GM12873 (cell line): Measurements from ENCODE around the gene HMX3.

Experiments
- TF ChIP-seq, protein P1 (sequence below): IDR thresholded peaks from 2 replicates; pipeline ENCODE4 v1.5.1; 2012; ENCODE audit warnings: low read depth, mild to moderate bottlenecking, moderate library complexity, low read length, control low read depth; ENCODE audit not compliant: insufficient read depth; ENCODE audit errors: missing control alignments

The HMX3 gene

DNA sequence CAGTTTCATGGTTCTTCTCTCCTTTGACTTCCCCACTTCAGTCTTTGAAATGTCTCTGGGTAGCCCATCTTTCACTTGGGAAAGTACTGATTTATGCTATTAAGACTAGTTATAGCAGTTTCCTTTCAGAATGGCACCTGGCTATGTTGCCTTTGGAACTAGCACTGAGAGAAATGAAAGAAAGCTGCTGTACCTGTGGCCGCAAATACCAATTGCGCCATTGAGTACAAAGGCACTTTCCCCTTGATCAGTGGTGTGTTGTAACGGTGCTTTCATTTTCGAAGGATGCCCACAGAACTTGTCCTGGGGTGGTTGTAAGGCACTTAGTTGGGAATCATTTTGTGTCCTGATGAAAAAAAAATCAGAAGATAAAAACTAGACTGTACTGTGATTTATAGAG lies 35.2 kb downstream of the HMX3 start:
- TF ChIP-seq, protein P1, sequence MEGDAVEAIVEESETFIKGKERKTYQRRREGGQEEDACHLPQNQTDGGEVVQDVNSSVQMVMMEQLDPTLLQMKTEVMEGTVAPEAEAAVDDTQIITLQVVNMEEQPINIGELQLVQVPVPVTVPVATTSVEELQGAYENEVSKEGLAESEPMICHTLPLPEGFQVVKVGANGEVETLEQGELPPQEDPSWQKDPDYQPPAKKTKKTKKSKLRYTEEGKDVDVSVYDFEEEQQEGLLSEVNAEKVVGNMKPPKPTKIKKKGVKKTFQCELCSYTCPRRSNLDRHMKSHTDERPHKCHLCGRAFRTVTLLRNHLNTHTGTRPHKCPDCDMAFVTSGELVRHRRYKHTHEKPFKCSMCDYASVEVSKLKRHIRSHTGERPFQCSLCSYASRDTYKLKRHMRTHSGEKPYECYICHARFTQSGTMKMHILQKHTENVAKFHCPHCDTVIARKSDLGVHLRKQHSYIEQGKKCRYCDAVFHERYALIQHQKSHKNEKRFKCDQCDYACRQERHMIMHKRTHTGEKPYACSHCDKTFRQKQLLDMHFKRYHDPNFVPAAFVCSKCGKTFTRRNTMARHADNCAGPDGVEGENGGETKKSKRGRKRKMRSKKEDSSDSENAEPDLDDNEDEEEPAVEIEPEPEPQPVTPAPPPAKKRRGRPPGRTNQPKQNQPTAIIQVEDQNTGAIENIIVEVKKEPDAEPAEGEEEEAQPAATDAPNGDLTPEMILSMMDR, result no peak

DNA sequence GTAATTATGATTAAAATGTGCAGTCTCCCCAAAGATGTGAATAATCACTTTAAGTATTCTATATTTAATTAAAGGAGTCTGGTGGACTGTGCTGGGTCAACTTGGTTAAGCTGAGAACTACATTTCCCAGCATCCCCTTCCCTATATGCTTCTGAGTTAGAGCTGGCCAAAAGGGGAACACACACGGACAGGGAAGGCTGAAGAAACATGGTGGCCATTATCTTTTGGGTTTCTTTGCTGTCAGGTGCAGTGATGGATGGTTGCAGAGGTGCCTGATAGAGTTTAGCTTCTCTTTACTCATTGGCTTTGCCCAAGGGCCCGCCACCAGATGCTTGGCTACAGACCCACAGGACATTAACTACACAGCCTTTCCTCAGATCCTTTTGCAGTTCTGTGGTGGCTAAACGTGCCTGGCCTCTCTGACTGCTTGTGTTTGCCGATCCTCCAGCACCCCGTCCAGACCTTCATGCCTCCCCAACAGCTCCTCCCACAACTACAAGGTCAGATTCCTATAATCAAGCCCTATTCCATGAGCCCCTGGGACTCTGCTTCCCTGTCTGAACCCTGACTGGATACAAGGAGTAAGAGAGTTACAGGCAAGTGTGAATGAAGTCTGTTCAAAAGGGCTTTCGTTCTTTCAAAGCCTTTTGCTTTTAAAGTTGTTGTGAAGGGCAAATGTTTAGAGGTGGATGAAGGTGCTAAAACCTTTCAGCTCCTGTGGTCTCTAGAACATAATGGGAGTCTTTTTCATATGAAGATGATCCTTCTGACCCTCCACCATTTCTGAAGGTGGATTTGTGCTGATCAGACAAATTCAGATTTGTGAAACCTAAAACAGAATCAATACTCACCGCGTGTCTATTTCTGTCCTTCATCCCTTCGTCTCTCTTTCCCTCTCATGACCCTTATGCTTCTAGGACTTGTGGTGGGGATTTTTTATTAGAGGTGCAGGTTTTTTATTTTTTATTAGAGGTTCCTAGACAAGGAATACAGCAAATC lies 39.9 kb downstream of the HMX3 start:
- TF ChIP-seq, protein P1, result no peak

DNA sequence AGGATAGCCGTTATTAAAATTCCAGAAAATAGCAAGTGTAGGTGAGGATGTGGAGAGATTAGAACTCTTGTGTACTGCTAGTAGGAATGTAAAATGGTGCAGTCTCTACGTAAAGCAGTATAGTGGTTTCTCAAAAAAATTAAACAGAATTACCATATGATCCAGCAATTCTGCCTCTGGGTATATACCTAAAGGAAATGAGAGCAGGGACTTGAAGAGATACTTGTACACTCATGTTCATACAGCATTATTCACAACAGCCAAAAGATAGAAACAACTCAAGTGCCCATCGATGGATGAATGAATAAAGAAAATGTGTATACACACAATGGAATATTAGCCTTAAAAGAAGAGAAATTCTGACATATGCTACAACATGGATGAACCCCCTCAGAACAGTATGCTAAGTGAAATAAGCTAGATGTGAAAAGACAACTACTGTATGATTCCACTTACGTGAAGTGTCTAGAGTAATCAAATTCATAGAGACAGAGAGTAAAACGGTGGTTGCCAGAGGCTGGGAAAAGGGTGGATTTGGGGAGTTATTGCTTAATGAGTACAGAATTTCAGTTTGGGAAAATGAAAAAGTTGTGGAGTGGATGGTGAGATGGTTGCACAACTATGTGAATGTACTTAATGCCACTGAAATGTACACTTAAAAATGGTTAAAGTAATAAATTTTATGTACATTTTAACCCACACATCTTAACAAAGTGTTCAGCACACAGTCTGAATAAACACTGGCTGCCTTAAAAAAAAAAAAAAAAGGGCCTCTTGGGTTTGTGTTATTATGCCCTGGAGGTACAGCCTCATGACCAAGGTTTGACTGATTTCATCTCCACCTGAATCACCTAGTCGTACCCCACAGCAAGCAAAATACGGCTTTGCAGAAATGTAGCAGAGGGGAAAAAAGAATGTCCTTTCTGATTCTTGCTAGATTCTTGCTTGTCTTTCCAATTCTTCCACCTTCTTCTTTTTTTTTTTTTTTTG lies 44.6 kb downstream of the HMX3 start:
- TF ChIP-seq, protein P1, result no peak

DNA sequence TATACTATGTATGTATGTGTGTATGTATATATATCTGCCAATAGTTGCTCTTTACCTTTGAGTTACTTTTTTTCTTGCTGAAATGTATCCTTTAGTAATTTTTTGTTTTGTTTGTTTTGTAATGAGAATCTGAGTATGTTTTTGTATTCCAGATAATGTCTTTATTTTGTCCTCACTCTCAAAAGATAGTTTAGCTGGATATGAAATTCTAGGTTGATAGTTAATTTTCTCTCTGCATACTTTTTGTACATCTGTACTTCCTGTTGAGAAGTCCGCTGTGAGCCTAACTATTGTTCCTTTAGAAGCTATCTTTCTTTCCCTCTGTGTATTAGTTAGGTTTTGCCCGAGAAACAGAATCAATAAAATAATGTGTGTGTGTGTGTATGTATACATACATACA lies 48.0 kb downstream of the HMX3 start:
- TF ChIP-seq, protein P1, result no peak

DNA sequence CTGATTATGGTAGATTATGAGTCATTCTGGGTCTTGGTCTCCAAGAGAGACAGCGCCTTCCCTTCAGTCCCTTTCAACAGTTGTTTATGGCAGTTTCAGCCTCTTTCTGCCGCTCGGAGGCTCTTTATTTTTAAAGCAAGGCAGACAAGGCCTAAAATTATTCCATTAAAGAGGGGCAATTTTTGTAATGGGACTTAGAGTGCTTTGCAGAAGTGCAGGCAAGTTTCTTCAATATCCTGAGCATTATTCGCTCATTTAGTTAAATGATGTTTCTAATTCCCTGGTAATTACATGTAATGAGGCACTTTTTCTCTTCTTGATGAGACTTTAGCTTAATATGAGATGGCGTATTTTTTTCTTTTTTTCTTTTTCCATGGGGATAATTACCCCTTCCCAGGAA lies 52.0 kb downstream of the HMX3 start:
- TF ChIP-seq, protein P1, result no peak
